Right cardiac atrium (tissue), 5 donors: ENCODE results near the gene ODAD2. TPM values are rescaled to one million over a fixed set of nuclear protein-coding genes. Genes with fewer than 3 reads are reported as not detected.
"Not testable (repeated sequence)": the region's sequence is repeated elsewhere in the genome, so short reads cannot be mapped to it uniquely, and the experiment has no call there.

Experiments used
- ATAC-seq, 2 donors: fragments of 200-7000 bp; cut with Tn5 transposase; one replicate each; pipeline versions ENCODE4 v1.8.0 to v1.9.1; 2020; ENCODE audit warnings: moderate library complexity in 2 of 2, mild to moderate bottlenecking in 1 of 2
- DNase-seq, 3 donors: peaks; one replicate each; pipeline ENCODE4 v3.0.0-alpha.2; 2020
- H3K27ac ChIP-seq: one replicate; pipeline ENCODE4 v1.5.1; 2013; ENCODE audit warnings: mild to moderate bottlenecking, low read length, control low read depth, moderate library complexity
- H3K27me3 ChIP-seq: one replicate; pipeline ENCODE4 v1.6.1; 2013; ENCODE audit not compliant: control insufficient read depth, insufficient read depth
- H3K4me1 ChIP-seq: one replicate; pipeline ENCODE4 v1.6.1; 2013; ENCODE audit warnings: low read length; ENCODE audit not compliant: control insufficient read depth, insufficient read depth
- H3K4me3 ChIP-seq: one replicate; pipeline ENCODE4 v1.5.1; 2013; ENCODE audit warnings: low read length, control low read depth
- H3K9me3 ChIP-seq: one replicate; pipeline ENCODE4 v1.6.1; 2013; ENCODE audit warnings: low read length; ENCODE audit not compliant: control insufficient read depth
- WGBS: extraction: QIAGEN DNeasy Blood & Tissue Kit; methylation state at CpG from one replicate; pipeline ENCODE4 v1.1.7; 2013; 5-methylcytosine and 5-hydroxymethylcytosine counted together
- intact Hi-C, 4 donors: fragments of 100-400 bp; cut with DNase I; formaldehyde crosslinking; loops; one replicate each; pipeline versions ENCODE4 v1.11.0 to v1.14.0; 2022 to 2023
- polyA plus RNA-seq: library from polyadenylated mRNA; stranded (reverse); fragments of 200-250 nt; gene quantifications from one replicate; pipeline ENCODE4 v1.2.3, GENCODE V29; 2013
- total RNA-seq, 4 donors: library from RNA; stranded (reverse); fragmentation: NEBNext Ultra II Directional; extraction: Animal tissue kit (Norgen Biotek cat#: 25700); gene quantifications; one replicate each; pipeline ENCODE4 v1.2.1, GENCODE V29; 2021
- donor health status: healthy with polysubstance abuse.
- donor health status: DM: no; HTN: yes; CAD: no.
- donor health status: DM: no; HTN: no; CAD: no.
- donor health status: DM: no; HTN: yes; CAD: no; lungs with severe emphysema.
- donor health status: DM: yes; HTN: yes; CAD: no.

ODAD2 gene
- total and polyA plus RNA-seq, 5 donors = 0.05 to 0.29 (median 0.11) TPM; not detected in 2

DNA sequence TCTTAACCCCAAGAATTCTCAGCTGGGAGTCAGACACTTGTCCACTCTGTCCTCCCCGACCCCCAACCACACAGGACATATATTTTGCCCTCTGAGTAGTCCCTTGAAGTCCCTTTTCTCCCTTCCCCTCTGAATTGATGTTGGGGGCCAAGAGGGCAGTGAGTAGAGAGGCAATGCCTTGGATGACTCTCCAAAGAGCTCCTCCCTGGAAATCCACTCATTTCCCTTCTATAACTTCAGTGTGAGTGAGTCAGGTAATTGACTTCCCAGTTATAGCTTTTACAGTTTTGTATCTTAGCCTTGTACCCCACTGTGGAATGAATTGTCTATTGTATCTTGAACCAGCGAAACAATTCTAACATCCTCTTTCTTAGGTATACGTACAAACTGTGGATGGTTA, 9.2 kb upstream of the ODAD2 start:
- no peaks in the 10 kb centered on the region for H3K27me3 ChIP-seq
- H3K27ac ChIP-seq = no peak overlapping the region
- WGBS = 76% methylated on average over 3 of the region's 3 CpGs
- DNase-seq (no peak), ATAC-seq (no peak)
- H3K4me3 ChIP-seq = no peak overlapping the region
- intact Hi-C loops = no loop called here
- H3K4me1 ChIP-seq = no peaks in the 10 kb centered on the region
- H3K9me3 ChIP-seq = no peaks in the 10 kb centered on the region

DNA sequence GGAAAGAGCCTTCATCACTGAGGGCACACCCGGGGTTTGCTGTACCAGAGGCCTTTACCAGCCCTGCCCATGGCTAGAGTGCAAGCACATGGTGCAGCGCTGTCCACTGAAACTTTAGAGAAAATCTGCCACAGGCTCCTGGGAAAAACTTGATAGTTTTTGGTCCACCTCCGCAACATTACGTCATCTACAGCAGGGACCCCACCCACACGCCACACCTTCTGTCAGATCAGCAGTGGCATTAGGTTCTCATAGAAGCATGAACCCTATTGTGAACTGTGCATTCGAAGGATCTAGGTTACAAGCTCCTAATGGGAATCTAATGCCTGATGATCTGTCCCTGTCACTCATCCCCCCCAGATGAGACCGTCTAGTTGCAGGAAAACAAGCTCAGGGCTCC, 2.5 kb upstream of the ODAD2 start:
- 86% methylated on average over 7 of the region's 7 CpGs for WGBS
- no peaks in the 10 kb centered on the region for H3K27me3 ChIP-seq
- H3K4me1 ChIP-seq = no peaks in the 10 kb centered on the region
- intact Hi-C loops = no loop called here
- no peak overlapping the region for H3K4me3 ChIP-seq
- no peak overlapping the region for H3K27ac ChIP-seq
- ATAC-seq = no peak
- DNase-seq = no peak
- H3K9me3 ChIP-seq = no peaks in the 10 kb centered on the region

DNA sequence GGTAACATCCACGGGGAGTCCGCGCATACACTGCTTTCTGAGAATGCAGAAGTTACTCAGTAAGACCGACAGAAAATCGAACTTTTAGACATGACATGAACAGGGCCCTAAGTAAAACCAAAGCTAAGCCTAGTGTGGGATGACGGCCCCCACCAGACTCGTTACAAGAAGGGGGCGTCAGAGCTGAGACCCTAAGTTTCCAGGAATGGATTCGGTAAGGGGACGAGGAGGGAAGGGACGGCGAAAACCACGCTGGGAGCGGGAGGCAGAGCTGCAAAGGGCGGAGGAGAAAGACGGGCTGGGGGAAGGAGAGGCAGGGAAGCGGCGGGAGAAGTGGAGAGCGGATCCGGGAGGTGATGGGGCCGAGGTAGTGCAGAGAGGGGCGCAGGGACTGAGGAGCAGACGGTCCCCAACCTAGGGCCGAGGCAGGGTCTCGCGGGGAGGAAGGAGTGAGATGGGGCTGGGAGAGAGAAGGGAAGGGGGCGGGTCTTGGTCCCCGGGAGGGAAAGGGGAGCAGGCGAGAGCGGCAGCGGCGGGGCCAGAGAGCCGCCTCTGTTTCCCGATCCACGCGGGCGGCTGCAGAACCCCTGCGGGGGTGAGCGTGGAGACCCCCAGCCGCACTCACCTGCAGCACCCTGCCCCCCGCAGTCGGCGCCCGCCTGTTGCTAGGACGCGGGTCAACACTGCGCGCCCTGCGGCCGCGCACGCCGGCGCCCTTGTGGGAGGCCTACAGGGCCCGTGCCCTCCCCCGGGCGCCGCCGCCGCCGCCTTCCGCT, 513 bp downstream of the ODAD2 start:
- no peak overlapping the region for H3K27ac ChIP-seq
- H3K4me3 ChIP-seq = peak overlapping the region; percentile 75
- WGBS = under 1% methylated on average over 62 of the region's 62 CpGs
- DNase-seq = peak; percentile 19 to 61 (median 61)
- no peaks in the 10 kb centered on the region for H3K27me3 ChIP-seq
- ATAC-seq = peak; percentile 89 to 92
- H3K4me1 ChIP-seq = no peaks in the 10 kb centered on the region
- no peaks in the 10 kb centered on the region for H3K9me3 ChIP-seq
- intact Hi-C loops = no loop called here

DNA sequence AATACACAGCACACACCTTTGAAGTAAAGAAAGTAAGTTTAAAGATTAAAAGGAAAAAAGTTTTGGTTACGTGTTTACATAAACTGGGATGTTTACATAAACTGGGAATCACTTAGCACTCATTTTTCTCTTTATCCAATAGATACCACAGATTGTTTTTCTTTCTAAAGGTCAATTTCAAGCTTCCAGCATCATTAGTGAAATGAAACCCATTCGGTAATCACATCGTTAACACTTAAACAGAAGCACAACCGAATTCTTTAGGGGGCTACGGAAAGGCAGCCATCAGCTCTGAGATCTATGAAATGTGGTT, 1.1 kb downstream of the ODAD2 start:
- no peak overlapping the region for H3K27ac ChIP-seq
- no peak for ATAC-seq
- no peaks in the 10 kb centered on the region for H3K4me1 ChIP-seq
- H3K27me3 ChIP-seq = no peaks in the 10 kb centered on the region
- 11% methylated on average over 5 of the region's 5 CpGs for WGBS
- no peaks in the 10 kb centered on the region for H3K9me3 ChIP-seq
- intact Hi-C loops = no loop called here
- H3K4me3 ChIP-seq = peak overlapping the region; percentile 75
- no peak for DNase-seq

DNA sequence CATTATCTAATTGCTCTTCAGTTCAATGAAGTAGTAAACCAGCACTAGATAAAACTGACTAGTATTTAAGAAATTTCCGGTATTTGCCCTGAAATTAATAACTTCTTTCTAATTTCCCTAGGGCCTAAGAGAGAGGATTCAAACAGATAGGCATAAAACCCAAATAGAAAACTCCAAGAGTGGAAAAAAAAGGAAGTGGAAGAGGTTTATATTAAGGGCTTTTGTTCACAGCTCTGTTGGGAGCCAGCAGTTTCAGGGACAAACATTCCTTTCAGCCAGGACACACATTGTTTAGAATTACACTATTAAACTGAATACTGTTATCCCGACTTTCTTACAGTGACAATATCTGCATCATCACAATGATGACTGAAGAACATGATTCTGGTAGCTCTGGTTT, 3.6 kb downstream of the ODAD2 start:
- Histone ChIP-seq H3K4me1 (no peaks in the 10 kb centered on the region), H3K27me3 (no peaks in the 10 kb centered on the region), H3K4me3 (no peak overlapping the region), H3K9me3 (no peaks in the 10 kb centered on the region), H3K27ac (no peak overlapping the region)
- no peak for ATAC-seq
- intact Hi-C loops = no loop called here
- no peak for DNase-seq
- WGBS = 64% methylated on average over 2 of the region's 2 CpGs

DNA sequence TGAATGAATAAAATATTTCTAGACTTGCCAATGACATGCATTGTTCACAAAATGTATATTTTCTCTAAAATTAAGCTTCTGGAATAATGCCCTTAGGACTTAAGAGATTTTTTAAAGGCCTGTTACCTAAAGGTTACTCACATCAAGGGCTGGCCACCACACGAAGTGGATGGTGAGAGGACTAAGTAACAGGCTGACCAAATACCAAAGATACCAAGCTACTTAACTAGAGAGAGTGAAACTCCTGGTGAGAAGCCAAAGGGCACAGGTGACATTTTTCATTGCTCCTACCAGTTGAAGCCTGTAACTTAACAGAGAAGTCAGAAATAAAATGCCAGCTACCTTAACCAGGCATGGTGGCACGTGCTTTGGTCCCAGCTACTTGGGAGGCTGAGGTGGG, 9.5 kb downstream of the ODAD2 start:
- ATAC-seq = not testable (repeated sequence)

DNA sequence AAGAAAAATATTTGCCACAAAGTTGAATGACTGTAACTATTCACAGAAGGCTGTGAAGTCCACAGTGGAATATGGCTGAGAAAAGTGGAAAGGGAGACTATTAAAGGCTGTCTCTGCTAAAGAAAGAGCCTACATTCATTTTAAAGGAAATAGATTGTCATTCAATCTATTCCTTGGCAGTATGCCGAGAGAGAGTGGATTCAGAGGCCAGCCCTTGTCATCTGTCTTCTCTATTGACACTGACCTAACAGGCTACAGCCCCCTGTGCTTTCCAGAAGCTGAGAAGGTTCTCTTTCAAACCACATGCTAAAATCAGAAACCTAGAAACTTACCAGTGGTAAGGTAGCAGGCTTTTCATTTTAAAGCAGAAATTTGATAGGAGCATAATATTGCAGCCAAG, 12.1 kb downstream of the ODAD2 start:
- Histone ChIP-seq H3K4me3 (no peak overlapping the region), H3K27me3 (no peaks in the 10 kb centered on the region), H3K9me3 (no peaks in the 10 kb centered on the region), H3K27ac (no peak overlapping the region), H3K4me1 (no peaks in the 10 kb centered on the region)
- no peak for DNase-seq
- ATAC-seq = no peak
- WGBS = 22% methylated on average over 1 of the region's 1 CpG
- intact Hi-C loops = no loop called here

More for the DNA sequence above, 9.5 kb downstream of the ODAD2 start:
- H3K9me3 ChIP-seq, H3K27ac ChIP-seq, H3K4me1 ChIP-seq, H3K4me3 ChIP-seq, intact Hi-C loops, DNase-seq, H3K27me3 ChIP-seq: not testable (repeated sequence)
- 58% methylated on average over 2 of the region's 2 CpGs for WGBS

DNA sequence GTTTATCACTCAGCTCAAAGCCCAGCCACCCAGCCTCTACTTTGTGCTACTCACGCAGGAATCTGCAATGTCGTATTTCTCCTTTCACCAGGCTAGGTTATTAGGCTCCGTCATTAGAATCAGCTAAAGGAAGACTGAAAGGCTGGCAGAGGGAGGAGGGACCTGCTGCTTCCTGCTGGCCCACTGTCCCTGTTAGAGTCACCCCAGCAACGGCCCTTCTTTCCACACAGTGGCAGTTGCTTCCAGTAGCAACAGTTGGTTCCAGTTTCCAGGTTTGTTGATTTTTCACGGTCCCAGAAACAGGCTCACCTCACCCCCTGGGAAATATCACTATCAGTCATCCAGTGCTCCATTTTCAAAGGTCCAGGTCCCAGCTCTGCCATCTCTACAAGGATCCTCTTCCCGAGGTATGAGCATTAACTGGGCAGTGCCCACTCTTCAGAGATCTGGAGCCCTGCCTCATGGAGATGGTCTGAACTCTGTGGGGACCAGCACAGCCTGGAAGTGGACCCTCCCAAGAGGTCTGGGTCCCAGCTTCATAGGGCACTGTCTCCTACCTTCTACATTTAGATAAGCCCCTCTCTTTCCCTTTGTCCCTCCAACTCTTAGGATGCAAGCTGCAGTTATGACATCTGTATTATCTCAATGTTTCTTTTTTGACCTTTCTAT, 15.9 kb downstream of the ODAD2 start:
- intact Hi-C loops = no loop called here
- ATAC-seq = no peak
- no peaks in the 10 kb centered on the region for H3K4me1 ChIP-seq
- 73% methylated on average over 6 of the region's 6 CpGs for WGBS
- H3K4me3 ChIP-seq = no peak overlapping the region
- DNase-seq = no peak
- H3K27me3 ChIP-seq = no peaks in the 10 kb centered on the region
- no peaks in the 10 kb centered on the region for H3K9me3 ChIP-seq
- no peak overlapping the region for H3K27ac ChIP-seq

DNA sequence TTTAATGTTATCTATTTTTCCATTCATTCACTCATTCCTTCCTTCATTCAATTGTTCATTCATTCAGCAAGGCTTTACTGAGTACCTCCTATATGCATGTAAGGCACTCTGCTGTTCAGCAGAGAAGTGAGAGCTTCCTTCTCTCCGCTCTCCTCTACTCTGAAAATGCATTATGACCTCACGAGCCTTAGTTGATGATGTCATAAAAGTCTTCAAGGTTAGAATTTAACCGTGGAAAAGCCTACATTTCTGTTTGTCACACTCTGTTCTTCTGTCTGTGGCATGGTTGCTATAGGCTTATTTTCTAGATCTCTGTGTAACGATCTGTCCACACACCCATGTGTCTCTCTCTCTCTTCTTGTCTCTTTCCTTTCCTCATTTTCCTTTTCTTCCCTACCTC, 17.1 kb downstream of the ODAD2 start:
- no peaks in the 10 kb centered on the region for H3K27me3 ChIP-seq
- 78% methylated on average over 4 of the region's 4 CpGs for WGBS
- H3K4me1 ChIP-seq = no peaks in the 10 kb centered on the region
- DNase-seq (no peak), ATAC-seq (no peak)
- no peak overlapping the region for H3K4me3 ChIP-seq
- H3K9me3 ChIP-seq = no peaks in the 10 kb centered on the region
- H3K27ac ChIP-seq = no peak overlapping the region
- intact Hi-C loops = no loop called here

DNA sequence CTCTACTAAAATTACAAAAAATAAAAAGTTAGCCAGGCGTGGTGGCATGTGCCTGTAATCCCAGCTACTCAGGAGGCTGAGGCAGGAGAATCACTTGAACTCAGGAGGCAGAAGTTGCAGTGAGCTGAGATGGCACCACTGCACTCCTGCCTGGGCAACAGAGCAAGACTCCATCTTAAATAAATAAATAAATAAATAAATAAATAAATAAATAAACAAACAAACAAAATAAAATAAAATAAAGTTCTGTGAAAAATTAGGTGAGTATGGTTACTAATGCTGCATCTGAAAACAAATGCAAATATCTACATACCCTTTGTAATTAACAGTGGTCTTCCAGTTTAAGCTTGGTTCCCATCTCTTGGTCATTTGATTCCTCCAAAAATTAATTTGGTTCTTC, 28.1 kb downstream of the ODAD2 start:
- H3K9me3 ChIP-seq, ATAC-seq, H3K27ac ChIP-seq, intact Hi-C loops, H3K4me3 ChIP-seq, H3K27me3 ChIP-seq, DNase-seq, H3K4me1 ChIP-seq: not testable (repeated sequence)
- WGBS = 88% methylated on average over 1 of the region's 1 CpG

DNA sequence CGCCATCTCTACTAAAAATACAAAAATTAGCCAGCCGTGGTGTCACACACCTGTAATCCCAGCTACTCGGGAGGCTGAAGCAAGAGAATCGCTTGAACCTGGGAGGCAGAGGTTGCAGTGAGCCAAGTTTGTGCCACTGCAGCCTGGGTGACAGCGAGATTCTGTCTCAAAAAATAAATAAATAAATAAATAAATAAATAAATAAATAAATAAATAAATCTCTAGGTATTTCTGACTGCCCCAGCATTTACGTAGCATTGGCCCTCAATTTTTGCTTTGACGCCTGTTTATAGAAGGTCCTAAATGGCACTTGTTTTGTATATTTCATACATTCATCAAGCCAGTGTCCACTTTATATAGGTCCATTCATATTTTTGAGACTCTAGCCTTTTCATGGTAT, 28.9 kb downstream of the ODAD2 start:
- H3K4me1 ChIP-seq, H3K27ac ChIP-seq, H3K4me3 ChIP-seq, intact Hi-C loops, ATAC-seq, H3K9me3 ChIP-seq, H3K27me3 ChIP-seq, DNase-seq: not testable (repeated sequence)
- 93% methylated on average over 7 of the region's 7 CpGs for WGBS
